SK-N-SH (cell line): Measurements from ENCODE around the gene CNNM1.

Experiments
- CTCF ChIP-seq: fragments of 200-600 bp; sonication (generic); IDR thresholded peaks from 2 replicates; pipeline ENCODE4 v1.6.1; 2017; ENCODE audit warnings: antibody characterized with exemption, mild to moderate bottlenecking, moderate library complexity
- EP300 ChIP-seq, 2 experiments: IDR thresholded peaks; 2 replicates each; pipeline versions ENCODE4 v1.4.0 to v1.6.1; 2012; ENCODE audit warnings: borderline replicate concordance in 1 of 2, low read depth in 1 of 2, low read length in 1 of 2
- EZH2phosphoT487 ChIP-seq: fragments of 200-600 bp; sonication (generic); IDR thresholded peaks from 2 replicates; pipeline ENCODE4 v1.6.1; 2017; ENCODE audit warnings: low read depth, mixed run types, mild to moderate bottlenecking, antibody characterized with exemption, moderate library complexity, borderline replicate concordance
- MAX ChIP-seq: IDR thresholded peaks from 2 replicates; pipeline ENCODE4 v1.4.0; 2012; ENCODE audit warnings: low read depth
- MXI1 ChIP-seq: IDR thresholded peaks from 2 replicates; pipeline ENCODE4 v1.6.1; 2012; ENCODE audit warnings: mild to moderate bottlenecking, low read depth, low read length, improper control_type of control experiment
- RCOR1 ChIP-seq: fragments of 150-350 bp; IDR thresholded peaks from 2 replicates; pipeline ENCODE4 v1.6.1; 2017; ENCODE audit warnings: antibody characterized with exemption, low read length
- REST ChIP-seq: IDR thresholded peaks from 2 replicates; pipeline ENCODE4 v1.6.1; 2012; ENCODE audit warnings: mild to moderate bottlenecking, low read depth, low read length, moderate library complexity
- RFX5 ChIP-seq: IDR thresholded peaks from 2 replicates; pipeline ENCODE4 v1.6.1; 2012; ENCODE audit warnings: mild to moderate bottlenecking, improper control_type of control experiment, low read length
- SIN3A ChIP-seq: IDR thresholded peaks from 2 replicates; pipeline ENCODE4 v1.6.1; 2012; ENCODE audit warnings: low read depth, mild to moderate bottlenecking, low read length, moderate library complexity, borderline replicate concordance
- USF1 ChIP-seq: IDR thresholded peaks from 2 replicates; pipeline ENCODE4 v1.4.0; 2012; ENCODE audit warnings: low read depth, borderline replicate concordance
- YY1 ChIP-seq: IDR thresholded peaks from 2 replicates; pipeline ENCODE4 v1.4.0; 2012; ENCODE audit warnings: low read depth, mild to moderate bottlenecking

- TF ChIP-seq YY1 = no peak
- no peak for TF ChIP-seq CTCF
- TF ChIP-seq EP300 (IDR thresholded peaks at IDR 0.05; ENCODE audit: borderline replicate concordance in 1 of 2, low read depth in 1 of 2, low read length in 1 of 2) = no peak
- no peak for TF ChIP-seq EZH2phosphoT487
- TF ChIP-seq RCOR1 = no peak
- TF ChIP-seq MXI1 = no peak
- no peak for TF ChIP-seq MAX
- TF ChIP-seq RFX5 = no peak
- no peak for TF ChIP-seq USF1
- no peak for TF ChIP-seq SIN3A
- no peak for TF ChIP-seq REST
Measured at GRCh38 chr10:99438890-99439289, 109.7 kb downstream of the CNNM1 start.
